ENCODE results near the gene SECISBP2.

Gene SECISBP2

GRCh38 chr9:89361816-89362646 is 43.7 kb downstream of the SECISBP2 start:
- no peaks in the 10 kb centered on the region for H3K27me3 Mint-ChIP-seq (ENCODE audit: low read depth, poor library complexity)
- no peak overlapping the region for H3K27ac Mint-ChIP-seq
- DNase-seq = no peak
- peaks cover 8% of the 10 kb centered on the region for H3K4me1 Mint-ChIP-seq
- no peaks in the 10 kb centered on the region for H3K9me3 Mint-ChIP-seq
- H3K36me3 Mint-ChIP-seq (ENCODE audit: low read depth) = peaks cover 38% of the 10 kb centered on the region
- no peak overlapping the region for H3K4me3 Mint-ChIP-seq
- TF ChIP-seq CTCF (IDR thresholded peaks at IDR 0.05) = no peak

- Mint-ChIP-seq H3K4me3 (no peak overlapping the region), H3K27me3 (ENCODE audit: low read depth, poor library complexity) (no peaks in the 10 kb centered on the region), H3K36me3 (ENCODE audit: low read depth) (peaks cover 30% of the 10 kb centered on the region), H3K27ac (no peak overlapping the region), H3K4me1 (peaks cover 8% of the 10 kb centered on the region), H3K9me3 (no peaks in the 10 kb centered on the region)
- no peak for TF ChIP-seq CTCF (IDR thresholded peaks at IDR 0.05)
- no peak for DNase-seq
These were observed 44.5 kb downstream of the SECISBP2 start for GRCh38 chr9:89362647-89363310.

GRCh38 chr9:89363311-89363670 is 45.0 kb downstream of the SECISBP2 start:
- peaks cover 8% of the 10 kb centered on the region for H3K4me1 Mint-ChIP-seq
- DNase-seq = no peak
- H3K27ac Mint-ChIP-seq = no peak overlapping the region
- no peak overlapping the region for H3K4me3 Mint-ChIP-seq
- H3K9me3 Mint-ChIP-seq = no peaks in the 10 kb centered on the region
- no peak for TF ChIP-seq CTCF (IDR thresholded peaks at IDR 0.05)
- peaks cover 27% of the 10 kb centered on the region for H3K36me3 Mint-ChIP-seq (ENCODE audit: low read depth)
- H3K27me3 Mint-ChIP-seq (ENCODE audit: low read depth, poor library complexity) = no peaks in the 10 kb centered on the region

GRCh38 chr9:89363921-89364665 is 45.8 kb downstream of the SECISBP2 start:
- no peak overlapping the region for H3K4me3 Mint-ChIP-seq
- H3K4me1 Mint-ChIP-seq = peaks cover 8% of the 10 kb centered on the region
- no peak for TF ChIP-seq CTCF (IDR thresholded peaks at IDR 0.05)
- DNase-seq = no peak
- H3K27ac Mint-ChIP-seq = no peak overlapping the region
- no peaks in the 10 kb centered on the region for H3K27me3 Mint-ChIP-seq (ENCODE audit: low read depth, poor library complexity)
- H3K9me3 Mint-ChIP-seq = no peaks in the 10 kb centered on the region
- peaks cover 20% of the 10 kb centered on the region for H3K36me3 Mint-ChIP-seq (ENCODE audit: low read depth)

GRCh38 chr9:89364666-89365531 is 46.6 kb downstream of the SECISBP2 start:
- Mint-ChIP-seq H3K27ac (no peak overlapping the region), H3K36me3 (ENCODE audit: low read depth) (peaks cover 17% of the 10 kb centered on the region), H3K27me3 (ENCODE audit: low read depth, poor library complexity) (no peaks in the 10 kb centered on the region), H3K9me3 (no peaks in the 10 kb centered on the region), H3K4me3 (no peak overlapping the region), H3K4me1 (peaks cover 8% of the 10 kb centered on the region)
- DNase-seq = no peak
- TF ChIP-seq CTCF (IDR thresholded peaks at IDR 0.05) = no peak

All from nephron progenitor cell (in vitro differentiated cells).